Measurements from ENCODE around the gene TRPC3. TPM values are rescaled to one million over a fixed set of nuclear protein-coding genes. Genes with fewer than 3 reads are reported as not detected.

The TRPC3 gene
- total and polyA plus RNA-seq, 4 donors: 0.26 to 1.3 TPM; not detected in 2

- no peak for DNase-seq
- intact Hi-C loops (cut with DNase I): no loop called here
- no peak for ATAC-seq (ENCODE audit: low FRiP score)
- Histone ChIP-seq H3K36me3 (ENCODE audit: control insufficient read depth in 1 of 2, insufficient read depth in 2 of 2, low read length in 1 of 2) (no peaks in the 10 kb centered on the region), H3K27ac (ENCODE audit: low read depth in 1 of 2, low read length in 2 of 2) (no peak overlapping the region), H3K27me3 (ENCODE audit: control insufficient read depth in 1 of 2, insufficient read depth in 2 of 2, low read length in 1 of 2) (peaks cover 0 to 2% of the 10 kb centered on the region in 2 donors), H3K9me3 (ENCODE audit: control insufficient read depth, low read length) (no peaks in the 10 kb centered on the region), H3K4me1 (ENCODE audit: control insufficient read depth in 1 of 2, insufficient read depth in 2 of 2, low read length in 2 of 2) (no peaks in the 10 kb centered on the region), H3K4me3 (ENCODE audit: low read length in 2 of 2) (no peak overlapping the region)
Measured at GRCh38 chr4:121953860-121954259, 2.0 kb upstream of the TRPC3 start.

- 47% methylated on average over 7 of the region's 7 CpGs for WGBS, 2 donors
- peak overlapping the region; percentile 69 to 77 for H3K4me3 ChIP-seq (ENCODE audit: low read length in 2 of 2)
- DNase-seq: no peak
- no peaks in the 10 kb centered on the region for H3K4me1 ChIP-seq (ENCODE audit: control insufficient read depth in 1 of 2, insufficient read depth in 2 of 2, low read length in 2 of 2)
- peaks cover 0 to 2% of the 10 kb centered on the region in 2 donors for H3K27me3 ChIP-seq (ENCODE audit: control insufficient read depth in 1 of 2, insufficient read depth in 2 of 2, low read length in 1 of 2)
- no peak for ATAC-seq (ENCODE audit: low FRiP score)
- H3K36me3 ChIP-seq (ENCODE audit: control insufficient read depth in 1 of 2, insufficient read depth in 2 of 2, low read length in 1 of 2): no peaks in the 10 kb centered on the region
- intact Hi-C loops (cut with DNase I): no loop called here
- H3K9me3 ChIP-seq (ENCODE audit: control insufficient read depth, low read length): no peaks in the 10 kb centered on the region
- H3K27ac ChIP-seq (ENCODE audit: low read depth in 1 of 2, low read length in 2 of 2): no peak overlapping the region
Measured at GRCh38 chr4:121952290-121952689, 430 bp upstream of the TRPC3 start.

- Histone ChIP-seq H3K27ac (ENCODE audit: low read depth in 1 of 2, low read length in 2 of 2) (no peak overlapping the region), H3K4me1 (ENCODE audit: control insufficient read depth in 1 of 2, insufficient read depth in 2 of 2, low read length in 2 of 2) (no peaks in the 10 kb centered on the region), H3K9me3 (ENCODE audit: control insufficient read depth, low read length) (no peaks in the 10 kb centered on the region), H3K36me3 (ENCODE audit: control insufficient read depth in 1 of 2, insufficient read depth in 2 of 2, low read length in 1 of 2) (no peaks in the 10 kb centered on the region), H3K4me3 (ENCODE audit: low read length in 2 of 2) (peak overlapping the region; percentile 69 to 77), H3K27me3 (ENCODE audit: control insufficient read depth in 1 of 2, insufficient read depth in 2 of 2, low read length in 1 of 2) (peaks cover 0 to 2% of the 10 kb centered on the region in 2 donors)
- intact Hi-C loops (cut with DNase I): no loop called here
- 0% methylated on average over 62 to 76 of the region's 76 CpGs for WGBS, 2 donors
- DNase-seq (peak; percentile 45 to 81), ATAC-seq (ENCODE audit: low FRiP score) (peak; percentile 53)
Measured at GRCh38 chr4:121950680-121951520, 960 bp downstream of the TRPC3 start.

GRCh38 chr4:121950212-121950679 is 1.6 kb downstream of the TRPC3 start:
- DNase-seq (peak; percentile 83 to 95), ATAC-seq (ENCODE audit: low FRiP score) (peak; percentile 89)
- Histone ChIP-seq H3K27ac (ENCODE audit: low read depth in 1 of 2, low read length in 2 of 2) (no peak overlapping the region), H3K4me3 (ENCODE audit: low read length in 2 of 2) (peak overlapping the region in 1 of 2 donors; percentile 69), H3K4me1 (ENCODE audit: control insufficient read depth in 1 of 2, insufficient read depth in 2 of 2, low read length in 2 of 2) (no peaks in the 10 kb centered on the region), H3K36me3 (ENCODE audit: control insufficient read depth in 1 of 2, insufficient read depth in 2 of 2, low read length in 1 of 2) (no peaks in the 10 kb centered on the region), H3K9me3 (ENCODE audit: control insufficient read depth, low read length) (no peaks in the 10 kb centered on the region), H3K27me3 (ENCODE audit: control insufficient read depth in 1 of 2, insufficient read depth in 2 of 2, low read length in 1 of 2) (peaks cover 0 to 2% of the 10 kb centered on the region in 2 donors)
- 2 to 4% methylated on average over 34 of the region's 34 CpGs for WGBS, 2 donors
- intact Hi-C loops (cut with DNase I): no loop called here

GRCh38 chr4:121946644-121947043 is 5.2 kb downstream of the TRPC3 start:
- Histone ChIP-seq H3K4me1 (ENCODE audit: control insufficient read depth in 1 of 2, insufficient read depth in 2 of 2, low read length in 2 of 2) (no peaks in the 10 kb centered on the region), H3K36me3 (ENCODE audit: control insufficient read depth in 1 of 2, insufficient read depth in 2 of 2, low read length in 1 of 2) (no peaks in the 10 kb centered on the region), H3K27me3 (ENCODE audit: control insufficient read depth in 1 of 2, insufficient read depth in 2 of 2, low read length in 1 of 2) (no peaks in the 10 kb centered on the region), H3K9me3 (ENCODE audit: control insufficient read depth, low read length) (no peaks in the 10 kb centered on the region), H3K4me3 (ENCODE audit: low read length in 2 of 2) (no peak overlapping the region), H3K27ac (ENCODE audit: low read depth in 1 of 2, low read length in 2 of 2) (no peak overlapping the region)
- ATAC-seq (ENCODE audit: low FRiP score) (no peak), DNase-seq (no peak)
- intact Hi-C loops (cut with DNase I): no loop called here
- WGBS, 2 donors: 84 to 92% methylated on average over 3 of the region's 3 CpGs

- ATAC-seq (ENCODE audit: low FRiP score): no peak
- no peaks in the 10 kb centered on the region for H3K36me3 ChIP-seq (ENCODE audit: control insufficient read depth in 1 of 2, insufficient read depth in 2 of 2, low read length in 1 of 2)
- no peak for DNase-seq
- 50 to 51% methylated on average over 4 of the region's 4 CpGs for WGBS, 2 donors
- intact Hi-C loops (cut with DNase I): no loop called here
- no peaks in the 10 kb centered on the region for H3K9me3 ChIP-seq (ENCODE audit: control insufficient read depth, low read length)
- H3K4me3 ChIP-seq (ENCODE audit: low read length in 2 of 2): no peak overlapping the region
- no peaks in the 10 kb centered on the region for H3K4me1 ChIP-seq (ENCODE audit: control insufficient read depth in 1 of 2, insufficient read depth in 2 of 2, low read length in 2 of 2)
- no peaks in the 10 kb centered on the region for H3K27me3 ChIP-seq (ENCODE audit: control insufficient read depth in 1 of 2, insufficient read depth in 2 of 2, low read length in 1 of 2)
- no peak overlapping the region for H3K27ac ChIP-seq (ENCODE audit: low read depth in 1 of 2, low read length in 2 of 2)
Measured at GRCh38 chr4:121943941-121944340, 7.9 kb downstream of the TRPC3 start.

- Histone ChIP-seq H3K36me3 (ENCODE audit: control insufficient read depth in 1 of 2, insufficient read depth in 2 of 2, low read length in 1 of 2) (no peaks in the 10 kb centered on the region), H3K4me1 (ENCODE audit: control insufficient read depth in 1 of 2, insufficient read depth in 2 of 2, low read length in 2 of 2) (no peaks in the 10 kb centered on the region), H3K4me3 (ENCODE audit: low read length in 2 of 2) (no peak overlapping the region), H3K27me3 (ENCODE audit: control insufficient read depth in 1 of 2, insufficient read depth in 2 of 2, low read length in 1 of 2) (no peaks in the 10 kb centered on the region), H3K9me3 (ENCODE audit: control insufficient read depth, low read length) (no peaks in the 10 kb centered on the region), H3K27ac (ENCODE audit: low read depth in 1 of 2, low read length in 2 of 2) (no peak overlapping the region)
- intact Hi-C loops (cut with DNase I): no loop called here
- ATAC-seq (ENCODE audit: low FRiP score): no peak
- WGBS, 2 donors: 28 to 35% methylated on average over 3 of the region's 3 CpGs
- DNase-seq: no peak
Measured at GRCh38 chr4:121939690-121940089, 12.2 kb downstream of the TRPC3 start.

- Histone ChIP-seq H3K27ac (ENCODE audit: low read depth in 1 of 2, low read length in 2 of 2) (no peak overlapping the region), H3K9me3 (ENCODE audit: control insufficient read depth, low read length) (no peaks in the 10 kb centered on the region), H3K36me3 (ENCODE audit: control insufficient read depth in 1 of 2, insufficient read depth in 2 of 2, low read length in 1 of 2) (no peaks in the 10 kb centered on the region), H3K27me3 (ENCODE audit: control insufficient read depth in 1 of 2, insufficient read depth in 2 of 2, low read length in 1 of 2) (no peaks in the 10 kb centered on the region), H3K4me1 (ENCODE audit: control insufficient read depth in 1 of 2, insufficient read depth in 2 of 2, low read length in 2 of 2) (no peaks in the 10 kb centered on the region), H3K4me3 (ENCODE audit: low read length in 2 of 2) (no peak overlapping the region)
- no peak for ATAC-seq (ENCODE audit: low FRiP score)
- DNase-seq: no peak
- intact Hi-C loops (cut with DNase I): no loop called here
- WGBS, 2 donors: 60 to 64% methylated on average over 5 of the region's 5 CpGs
Measured at GRCh38 chr4:121938282-121939092, 13.4 kb downstream of the TRPC3 start.

All from aorta (tissue), 5 donors.